Cardiac fibroblast (primary cell): ENCODE measurements around the gene PDZD2.

ENCODE experiments used
- DNase-seq, 2 donors: peaks; one replicate each; pipeline versions ENCODE4 v3.0.0 to v3.0.0-alpha.2; 2010; ENCODE audit warnings: low read depth in 2 of 2
- H3K4me3 ChIP-seq, 2 donors: replicated peaks in 1 of 2; 1 replicate in 1 of 2; 2 replicates in 1 of 2; pipeline ENCODE4 v1.5.1; 2011; ENCODE audit warnings: low read depth in 2 of 2, low read length in 2 of 2, mild to moderate bottlenecking in 2 of 2, moderate library complexity in 1 of 2
- TF ChIP-seq, protein P1 (sequence below): IDR thresholded peaks from one replicate; pipeline ENCODE4 v1.5.1; 2011; ENCODE audit warnings: low read depth, mild to moderate bottlenecking, low read length, inconsistent platforms

Gene PDZD2

GRCh38 chr5:31913808-31914207 lies 274.9 kb downstream of the PDZD2 start:
- DNase-seq = no peak
- TF ChIP-seq, protein P1, sequence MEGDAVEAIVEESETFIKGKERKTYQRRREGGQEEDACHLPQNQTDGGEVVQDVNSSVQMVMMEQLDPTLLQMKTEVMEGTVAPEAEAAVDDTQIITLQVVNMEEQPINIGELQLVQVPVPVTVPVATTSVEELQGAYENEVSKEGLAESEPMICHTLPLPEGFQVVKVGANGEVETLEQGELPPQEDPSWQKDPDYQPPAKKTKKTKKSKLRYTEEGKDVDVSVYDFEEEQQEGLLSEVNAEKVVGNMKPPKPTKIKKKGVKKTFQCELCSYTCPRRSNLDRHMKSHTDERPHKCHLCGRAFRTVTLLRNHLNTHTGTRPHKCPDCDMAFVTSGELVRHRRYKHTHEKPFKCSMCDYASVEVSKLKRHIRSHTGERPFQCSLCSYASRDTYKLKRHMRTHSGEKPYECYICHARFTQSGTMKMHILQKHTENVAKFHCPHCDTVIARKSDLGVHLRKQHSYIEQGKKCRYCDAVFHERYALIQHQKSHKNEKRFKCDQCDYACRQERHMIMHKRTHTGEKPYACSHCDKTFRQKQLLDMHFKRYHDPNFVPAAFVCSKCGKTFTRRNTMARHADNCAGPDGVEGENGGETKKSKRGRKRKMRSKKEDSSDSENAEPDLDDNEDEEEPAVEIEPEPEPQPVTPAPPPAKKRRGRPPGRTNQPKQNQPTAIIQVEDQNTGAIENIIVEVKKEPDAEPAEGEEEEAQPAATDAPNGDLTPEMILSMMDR = no peak
- H3K4me3 ChIP-seq = no peak overlapping the region

GRCh38 chr5:31916327-31916726 lies 277.4 kb downstream of the PDZD2 start:
- TF ChIP-seq, protein P1 = no peak
- no peak for DNase-seq

GRCh38 chr5:31918739-31919138 lies 279.8 kb downstream of the PDZD2 start:
- no peak for DNase-seq
- TF ChIP-seq, protein P1 = no peak
- no peak overlapping the region for H3K4me3 ChIP-seq

More at GRCh38 chr5:31916327-31916726, 277.4 kb downstream of the PDZD2 start:
- H3K4me3 ChIP-seq = no peak overlapping the region

DNA sequence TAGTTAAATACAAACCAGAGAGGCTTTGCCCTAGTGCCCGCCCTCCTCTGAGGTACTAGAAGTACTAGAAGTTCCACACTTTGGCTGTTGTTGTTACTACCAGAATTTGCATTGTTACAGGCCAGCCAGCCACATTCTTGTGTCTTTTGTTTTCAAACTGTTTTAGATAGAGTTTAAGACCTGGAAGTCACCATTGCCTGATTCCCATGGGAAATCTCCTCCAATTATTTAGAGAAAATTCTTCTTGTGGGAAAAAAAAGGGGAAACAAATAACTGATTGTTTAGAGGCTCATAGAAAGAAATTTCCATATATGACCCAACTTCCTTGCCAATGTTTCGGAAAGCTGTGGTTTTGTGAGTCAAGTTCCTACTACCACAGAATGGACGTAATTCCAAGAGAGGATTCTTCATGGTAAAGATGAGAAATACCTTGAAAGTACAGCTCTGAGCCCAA lies 282.9 kb downstream of the PDZD2 start:
- no peak overlapping the region for H3K4me3 ChIP-seq
- TF ChIP-seq, protein P1 = no peak
- peak; percentile 35 to 87 for DNase-seq

- TF ChIP-seq, protein P1 = no peak
- H3K4me3 ChIP-seq = no peak overlapping the region
- DNase-seq = no peak
Measured at GRCh38 chr5:31924005-31924404, 285.1 kb downstream of the PDZD2 start.

DNA sequence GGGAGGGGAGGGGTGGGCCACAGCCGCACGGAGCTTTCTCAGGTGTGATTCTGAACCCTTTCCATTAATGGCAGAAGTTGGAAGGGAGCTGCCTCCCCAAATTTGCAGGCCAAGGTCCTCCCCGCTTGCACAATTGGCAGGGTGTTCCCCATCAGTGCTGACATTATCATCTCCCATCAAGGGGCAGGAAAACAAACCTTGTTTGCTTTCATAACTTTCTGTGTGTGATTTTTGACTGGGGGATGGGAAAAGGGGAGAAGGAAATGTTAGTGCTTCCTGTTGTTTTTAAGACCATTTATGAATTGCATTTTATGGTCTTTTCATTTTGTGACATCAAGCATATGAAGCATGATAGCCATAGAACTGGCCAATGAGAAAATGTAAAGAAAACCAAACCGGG lies 292.9 kb downstream of the PDZD2 start:
- DNase-seq = no peak
- no peak overlapping the region for H3K4me3 ChIP-seq
- TF ChIP-seq, protein P1 = no peak

GRCh38 chr5:31934156-31934555 lies 295.2 kb downstream of the PDZD2 start:
- DNase-seq = no peak
- H3K4me3 ChIP-seq = no peak overlapping the region
- TF ChIP-seq, protein P1 = no peak
